Parathyroid adenoma (tissue), 2 donors: Measurements from ENCODE around the gene KERA.

Experiments used
- H2AFZ ChIP-seq: fragments of 300-600 bp; sonication (generic); one replicate; pipeline ENCODE4 v1.7.0; 2017; ENCODE audit warnings: antibody characterized with exemption, mild to moderate bottlenecking
- H3K27ac ChIP-seq: fragments of 300-600 bp; sonication (generic); one replicate; pipeline ENCODE4 v1.7.0; 2017
- H3K27me3 ChIP-seq: fragments of 300-600 bp; sonication (generic); one replicate; pipeline ENCODE4 v1.7.0; 2017; ENCODE audit warnings: low read length; ENCODE audit not compliant: control insufficient read depth, insufficient read depth
- H3K36me3 ChIP-seq: fragments of 300-600 bp; sonication (generic); one replicate; pipeline ENCODE4 v1.7.0; 2017; ENCODE audit warnings: low read length; ENCODE audit not compliant: control insufficient read depth, insufficient read depth
- H3K4me1 ChIP-seq: fragments of 300-600 bp; sonication (generic); one replicate; pipeline ENCODE4 v1.7.0; 2017; ENCODE audit warnings: control low read depth
- H3K4me2 ChIP-seq: fragments of 300-600 bp; sonication (generic); one replicate; pipeline ENCODE4 v1.7.0; 2017; ENCODE audit warnings: low read length
- H3K4me3 ChIP-seq: fragments of 300-600 bp; sonication (generic); one replicate; pipeline ENCODE4 v1.7.0; 2017; ENCODE audit warnings: low read depth, low read length
- H3K79me2 ChIP-seq: fragments of 300-600 bp; sonication (generic); one replicate; pipeline ENCODE4 v1.7.0; 2017; ENCODE audit warnings: control low read depth
- H3K9ac ChIP-seq: fragments of 300-600 bp; sonication (generic); one replicate; pipeline ENCODE4 v1.7.0; 2017; ENCODE audit warnings: mild to moderate bottlenecking
- H3K9me3 ChIP-seq: fragments of 300-600 bp; sonication (generic); one replicate; pipeline ENCODE4 v1.7.0; 2017; ENCODE audit warnings: low read length; ENCODE audit not compliant: control insufficient read depth
- CTCF ChIP-seq: fragments of 300-600 bp; sonication (generic); IDR thresholded peaks from one replicate; pipeline ENCODE4 v1.7.0; 2017; ENCODE audit warnings: antibody characterized with exemption, mild to moderate bottlenecking
- donor health status: primary hyperparathyroidism.

Gene KERA

GRCh38 chr12:91103624-91104023 is 45.8 kb upstream of the KERA start:
- Histone ChIP-seq H3K27me3 (no peaks in the 10 kb centered on the region), H3K9me3 (no peaks in the 10 kb centered on the region), H3K4me2 (no peak overlapping the region), H3K36me3 (no peaks in the 10 kb centered on the region), H3K9ac (no peak overlapping the region), H2AFZ (no peak overlapping the region), H3K79me2 (no peaks in the 10 kb centered on the region), H3K27ac (no peak overlapping the region), H3K4me1 (no peaks in the 10 kb centered on the region), H3K4me3 (no peak overlapping the region)
- TF ChIP-seq CTCF: no peak

- TF ChIP-seq CTCF: no peak
- Histone ChIP-seq H2AFZ (no peak overlapping the region), H3K79me2 (no peaks in the 10 kb centered on the region), H3K27ac (no peak overlapping the region), H3K4me1 (no peaks in the 10 kb centered on the region), H3K4me3 (no peak overlapping the region), H3K27me3 (no peaks in the 10 kb centered on the region), H3K9ac (no peak overlapping the region), H3K36me3 (no peaks in the 10 kb centered on the region), H3K9me3 (no peaks in the 10 kb centered on the region), H3K4me2 (no peak overlapping the region)
These were observed 45.3 kb upstream of the KERA start for GRCh38 chr12:91103101-91103500.

- H3K9me3 ChIP-seq: no peaks in the 10 kb centered on the region
- no peak overlapping the region for H3K9ac ChIP-seq
- H2AFZ ChIP-seq: no peak overlapping the region
- H3K4me2 ChIP-seq: no peak overlapping the region
- no peak overlapping the region for H3K27ac ChIP-seq
- no peaks in the 10 kb centered on the region for H3K4me1 ChIP-seq
- H3K36me3 ChIP-seq: no peaks in the 10 kb centered on the region
- no peak for TF ChIP-seq CTCF
- no peak overlapping the region for H3K4me3 ChIP-seq
- H3K27me3 ChIP-seq: no peaks in the 10 kb centered on the region
- H3K79me2 ChIP-seq: no peaks in the 10 kb centered on the region
These were observed 43.1 kb upstream of the KERA start for GRCh38 chr12:91100906-91101305.

GRCh38 chr12:91099836-91100235 is 42.0 kb upstream of the KERA start:
- TF ChIP-seq CTCF: no peak
- H3K4me2 ChIP-seq: no peak overlapping the region
- H3K4me3 ChIP-seq: no peak overlapping the region
- H3K4me1 ChIP-seq: no peaks in the 10 kb centered on the region
- no peaks in the 10 kb centered on the region for H3K36me3 ChIP-seq
- no peak overlapping the region for H3K27ac ChIP-seq
- H3K9me3 ChIP-seq: no peaks in the 10 kb centered on the region
- H3K9ac ChIP-seq: no peak overlapping the region
- no peaks in the 10 kb centered on the region for H3K79me2 ChIP-seq
- H2AFZ ChIP-seq: no peak overlapping the region
- H3K27me3 ChIP-seq: no peaks in the 10 kb centered on the region

- Histone ChIP-seq H3K9me3 (no peaks in the 10 kb centered on the region), H3K27me3 (no peaks in the 10 kb centered on the region), H2AFZ (no peak overlapping the region), H3K9ac (no peak overlapping the region), H3K79me2 (no peaks in the 10 kb centered on the region), H3K27ac (no peak overlapping the region), H3K4me3 (no peak overlapping the region), H3K36me3 (no peaks in the 10 kb centered on the region), H3K4me2 (no peak overlapping the region), H3K4me1 (no peaks in the 10 kb centered on the region)
- TF ChIP-seq CTCF: no peak
These were observed 41.5 kb upstream of the KERA start for GRCh38 chr12:91099341-91099740.
